Measurements from ENCODE around the gene BCL10.

- TF ChIP-seq CTCF (conservative IDR thresholded peaks at IDR 0.05) (no peak), EZH2 (IDR thresholded peaks at IDR 0.05; ENCODE audit: low read depth) (no peak)
Measured at GRCh38 chr1:85245456-85245855, 31.0 kb downstream of the BCL10 start.
